CD4-positive, alpha-beta T cell treated with Interleukin-6 for 4 hours (primary cell): ENCODE measurements around the gene CD226.
"Not testable (repeated sequence)": the region's sequence is repeated elsewhere in the genome, so short reads cannot be mapped to it uniquely, and the experiment has no call there.

Experiments
- DNase-seq: peaks from one replicate; pipeline ENCODE4 v3.0.0-alpha.2; 2020; ENCODE audit warnings: mixed read lengths

Gene CD226

DNA sequence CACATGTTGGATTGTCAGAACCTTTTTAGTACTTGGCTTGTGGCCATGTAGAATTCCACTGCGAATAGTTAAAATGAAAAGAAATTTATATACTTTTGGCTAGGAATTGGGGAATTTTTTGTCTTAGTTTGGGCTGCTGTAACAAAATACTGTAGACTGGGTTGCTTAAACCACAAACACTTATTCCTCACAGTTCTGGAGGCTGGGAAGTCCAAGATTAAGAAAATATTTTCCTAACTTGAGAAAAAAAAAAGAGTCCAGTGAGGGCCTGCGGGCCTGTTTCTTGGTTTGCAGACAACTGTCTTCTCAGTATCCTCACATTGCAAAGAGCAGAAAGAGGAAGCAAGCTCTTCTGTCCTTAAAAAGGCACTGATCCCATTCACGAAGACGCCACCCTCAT is 81.9 kb downstream of the CD226 start:
- DNase-seq = no peak

DNA sequence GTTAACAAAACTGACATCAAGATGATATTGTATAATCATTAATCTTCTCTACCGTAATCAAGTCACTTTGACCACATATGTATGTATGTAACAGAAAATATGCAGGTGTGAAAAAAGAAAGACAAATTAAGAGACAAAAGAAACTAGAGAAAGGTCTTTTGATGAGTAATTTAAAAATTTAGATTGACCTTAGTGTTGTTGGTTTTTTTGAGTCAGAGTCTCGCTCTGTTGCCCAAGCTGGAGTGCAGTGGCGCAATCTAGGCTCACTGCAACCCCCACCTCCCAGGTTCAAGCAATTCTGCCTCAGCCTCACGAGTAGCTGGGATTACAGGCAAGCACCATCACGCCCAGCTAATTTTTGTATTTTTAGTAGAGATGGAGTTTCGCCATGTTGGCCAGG is 82.9 kb downstream of the CD226 start:
- DNase-seq = not testable (repeated sequence)

DNA sequence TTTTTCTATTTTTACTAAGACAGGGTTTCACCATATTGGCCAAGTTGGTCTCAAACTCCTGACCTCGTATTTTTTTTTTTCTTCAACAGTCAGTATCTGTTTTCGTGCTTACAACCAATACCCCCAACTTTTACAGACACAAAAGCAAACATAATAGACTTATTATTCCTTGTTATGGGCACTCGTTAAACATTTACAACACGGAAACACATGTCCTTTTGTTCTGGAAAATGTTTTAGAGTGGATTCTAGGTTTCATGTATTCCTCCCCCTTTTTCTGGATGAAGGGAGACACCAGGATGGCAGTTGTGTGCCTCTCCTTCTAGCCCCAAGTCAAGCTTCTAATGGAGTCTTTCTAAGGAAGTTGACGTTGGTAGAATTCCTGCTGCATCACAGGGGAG is 88.8 kb downstream of the CD226 start:
- DNase-seq = no peak

DNA sequence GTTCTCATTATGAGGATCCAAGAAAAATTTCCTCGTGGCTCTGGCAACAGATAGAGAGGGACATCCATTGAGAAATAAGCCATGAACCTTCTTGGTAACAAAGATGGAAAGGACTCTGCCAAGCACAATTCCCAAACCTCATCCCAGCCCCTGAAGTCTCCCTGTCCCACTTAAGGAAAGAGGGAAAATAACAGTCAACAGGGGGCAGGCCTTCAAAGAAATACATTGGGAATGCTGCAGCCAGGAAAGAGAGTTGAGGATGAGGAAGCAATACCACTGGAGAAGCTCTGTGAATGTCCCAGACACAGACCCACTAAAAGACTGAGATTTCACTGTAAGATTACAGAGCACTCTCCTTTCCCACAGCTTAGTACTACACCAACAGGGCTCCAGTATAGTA is 93.2 kb downstream of the CD226 start:
- DNase-seq = no peak

DNA sequence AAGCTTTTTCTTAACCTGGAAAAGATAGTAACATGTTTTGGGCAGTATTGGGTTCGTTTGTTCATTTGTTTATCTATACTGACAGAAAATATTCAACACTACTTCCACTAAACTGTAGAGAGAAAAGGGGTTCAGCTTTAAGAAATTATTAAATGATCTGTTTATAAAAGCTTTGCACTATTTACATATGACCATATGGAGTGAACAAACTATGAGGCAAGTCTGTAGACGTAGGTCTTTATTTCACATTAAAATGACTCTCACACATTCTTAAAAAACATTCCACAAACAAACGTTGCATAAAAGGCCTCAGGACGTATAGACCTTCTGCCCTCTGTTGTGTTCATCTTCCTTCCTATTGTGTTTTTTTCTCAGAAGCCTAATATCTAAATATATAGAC is 94.6 kb downstream of the CD226 start:
- DNase-seq = no peak

DNA sequence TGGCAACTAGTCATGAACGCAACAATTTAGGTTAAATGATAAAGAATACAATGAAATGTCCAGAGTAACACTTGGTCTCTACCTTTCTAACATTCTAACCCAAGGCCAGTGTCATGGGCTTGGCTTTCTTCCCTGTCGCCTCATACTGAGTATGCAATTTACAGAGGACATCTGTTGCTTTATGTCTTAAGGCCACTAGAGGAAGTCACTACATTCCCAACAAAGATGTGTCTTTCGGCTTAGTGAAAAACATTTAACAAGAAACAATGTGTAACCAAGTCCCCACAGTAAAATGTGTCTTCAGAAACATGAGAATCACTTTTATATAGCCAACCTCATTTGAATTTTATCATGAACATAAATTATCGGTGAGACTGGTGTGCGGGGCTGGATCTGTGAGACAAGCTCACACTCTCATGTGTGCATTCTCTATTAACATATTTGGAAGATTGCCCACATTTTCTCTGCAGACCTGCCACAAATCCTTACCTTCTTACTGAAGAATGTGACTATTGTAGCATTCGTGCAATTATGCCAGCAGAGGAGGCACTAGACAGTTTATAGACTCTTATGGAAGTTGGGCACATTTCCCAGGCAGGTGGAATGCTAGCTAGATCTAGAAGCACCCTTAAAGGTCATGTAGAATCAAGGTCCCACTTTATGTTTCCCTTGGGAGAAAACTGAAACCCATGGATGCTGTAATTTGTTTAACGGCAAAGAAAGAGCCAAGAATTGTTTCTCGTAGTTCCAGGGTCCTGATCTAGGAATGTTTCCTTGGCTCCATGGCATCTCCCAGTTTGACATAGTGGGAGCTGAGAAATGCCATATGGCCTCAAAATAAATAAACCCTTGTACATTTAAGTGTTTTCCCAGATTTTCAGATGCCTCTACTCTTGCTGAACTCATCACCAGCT is 101.8 kb downstream of the CD226 start:
- DNase-seq = no peak

DNA sequence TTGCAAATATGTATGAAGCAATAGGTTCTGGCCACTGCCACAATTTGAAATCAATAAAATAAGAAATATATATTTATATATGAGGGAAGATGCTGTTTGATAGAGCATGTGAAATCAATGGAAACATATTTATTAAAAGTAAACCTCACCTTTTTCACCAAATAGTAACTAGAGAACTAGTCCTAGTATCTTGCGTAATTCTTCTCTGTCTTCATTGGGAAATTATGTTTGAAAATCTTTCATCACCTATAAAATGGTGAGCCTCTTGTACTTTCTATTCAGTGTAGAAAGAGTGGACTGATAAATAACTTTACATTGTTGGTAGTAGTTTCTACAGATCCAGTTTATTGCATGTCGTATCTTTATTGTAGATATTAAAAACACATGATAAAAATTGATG is 103.0 kb downstream of the CD226 start:
- no peak for DNase-seq

DNA sequence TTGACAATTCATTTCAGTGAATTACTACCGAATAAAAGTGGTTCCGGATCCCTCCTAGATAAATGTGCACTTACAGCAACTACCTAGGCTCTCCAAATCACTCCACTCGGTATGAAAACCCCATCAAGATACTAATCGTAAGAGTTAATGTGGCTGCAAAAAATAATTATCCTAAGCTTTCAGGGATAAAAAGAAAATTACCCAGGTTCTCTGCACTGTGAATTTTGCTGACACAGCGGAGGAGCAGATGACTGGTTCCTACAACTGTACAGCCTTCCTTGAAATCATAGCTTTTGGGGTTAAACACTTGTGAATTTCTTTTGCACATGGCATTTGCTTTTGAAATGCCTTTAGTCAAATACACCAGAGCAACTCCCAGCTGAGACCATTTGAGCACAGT is 104.7 kb downstream of the CD226 start:
- no peak for DNase-seq

DNA sequence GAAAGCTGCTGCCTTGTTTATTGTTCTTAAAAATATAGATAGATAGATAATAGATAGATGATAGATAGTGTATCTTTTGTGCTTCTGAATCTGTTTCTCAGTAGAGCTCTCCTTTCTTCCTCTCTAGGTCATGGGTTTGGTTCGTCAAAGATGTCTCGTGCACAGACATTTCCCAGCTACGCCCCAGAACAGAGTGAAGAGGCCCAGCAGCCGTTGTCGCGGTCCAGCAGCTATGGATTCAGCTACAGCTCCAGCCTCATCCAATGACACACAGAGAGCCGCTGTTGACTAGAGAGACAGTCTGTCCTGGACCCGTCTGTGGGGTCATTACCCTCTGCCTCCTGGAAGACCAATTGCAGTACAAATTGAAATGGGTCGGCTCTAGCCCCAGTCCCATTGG is 106.6 kb downstream of the CD226 start:
- DNase-seq = no peak

DNA sequence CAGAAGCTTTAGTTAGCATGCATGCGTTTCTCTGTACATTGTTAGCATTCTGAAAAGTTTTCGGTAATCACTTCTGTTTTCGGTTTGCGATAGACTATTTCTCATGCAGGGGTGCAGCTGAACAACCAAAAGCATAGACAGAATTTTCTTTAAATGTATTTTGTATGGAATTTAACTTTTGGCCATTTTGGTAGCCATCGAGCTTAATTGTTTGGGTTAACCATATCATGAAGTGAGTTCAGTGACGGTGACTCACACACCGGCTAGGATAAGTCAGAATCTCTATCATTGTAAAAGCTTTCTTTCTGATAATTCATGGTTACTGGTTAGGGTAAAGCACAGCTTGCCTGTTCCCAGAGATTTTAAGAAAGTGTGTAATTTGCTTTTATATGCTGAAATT is 107.2 kb downstream of the CD226 start:
- DNase-seq = no peak

DNA sequence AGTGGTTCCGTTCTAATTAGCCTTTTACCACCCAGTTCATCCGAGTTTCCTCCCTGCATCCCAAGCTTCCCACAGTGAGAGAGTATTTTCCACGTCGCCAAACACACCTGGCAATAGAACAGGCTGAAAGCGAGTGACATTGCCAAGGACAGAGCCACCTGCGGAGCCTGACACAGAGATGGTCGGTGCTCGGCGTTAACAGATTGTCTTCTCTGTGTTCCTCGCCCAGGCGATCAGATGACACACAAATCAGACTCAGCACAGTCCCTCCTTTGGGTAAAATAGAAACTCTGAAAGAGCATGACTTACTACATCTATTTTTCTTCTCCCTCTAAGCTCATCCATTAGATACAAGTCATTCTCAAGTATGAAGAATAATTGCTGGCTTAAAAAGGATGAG is 107.7 kb downstream of the CD226 start:
- no peak for DNase-seq

DNA sequence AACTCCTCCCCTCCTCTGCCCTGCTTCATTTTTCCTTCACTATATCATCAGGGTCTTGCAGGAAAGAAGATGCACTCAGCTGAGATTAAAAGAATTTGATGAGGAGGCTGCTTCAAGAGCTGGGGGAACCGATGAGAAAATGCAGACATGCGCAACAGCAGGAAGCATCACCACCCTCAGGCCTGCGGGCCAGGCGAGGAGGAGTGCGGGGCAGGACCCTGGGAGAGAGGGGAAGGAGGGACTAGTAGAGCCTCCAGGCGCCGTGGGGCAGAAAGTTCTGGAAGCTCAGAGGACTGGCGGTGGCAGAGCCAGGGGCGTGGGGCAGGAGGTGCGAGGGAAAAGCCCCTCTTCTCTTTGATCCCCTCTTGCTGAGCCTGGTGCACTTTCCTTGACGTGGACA is 108.2 kb downstream of the CD226 start:
- DNase-seq = no peak

DNA sequence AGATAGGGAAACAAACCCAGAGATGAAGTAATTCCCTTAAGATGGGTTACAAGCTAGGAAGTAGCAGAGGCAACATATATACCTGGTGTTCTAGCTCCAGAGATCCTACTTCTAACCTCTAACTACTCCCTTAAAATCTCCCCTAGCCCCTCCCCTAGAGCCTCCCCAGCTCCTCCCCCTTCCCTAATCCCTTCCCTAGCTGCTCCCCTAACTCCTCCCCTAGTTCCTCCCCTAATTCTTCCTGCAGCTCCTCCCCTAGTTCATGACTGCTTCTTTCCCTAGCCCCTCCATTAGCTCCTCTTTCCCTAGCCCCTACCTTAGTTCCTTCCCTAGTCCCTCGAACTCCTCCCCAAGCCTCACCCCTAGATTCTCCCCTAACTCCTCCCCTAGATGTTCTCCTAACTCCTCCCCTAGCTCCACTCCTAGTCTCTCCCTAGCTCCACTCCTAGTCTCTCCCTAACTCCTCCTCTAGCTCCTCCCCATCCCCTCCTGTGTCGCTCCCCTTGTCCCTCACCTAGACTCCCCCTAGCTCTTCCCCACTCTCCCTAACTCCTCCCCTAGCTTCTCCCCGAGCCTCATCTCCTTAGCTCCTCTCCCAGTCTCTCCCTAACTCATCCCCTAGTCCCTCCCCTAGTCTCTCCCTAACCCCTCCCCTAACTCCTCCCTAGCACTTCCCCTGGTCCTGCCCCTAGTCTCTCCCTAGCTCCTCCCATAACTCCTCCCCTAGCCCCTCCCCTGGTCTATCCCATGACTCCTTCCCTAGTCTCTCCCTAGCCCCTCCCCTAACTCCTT is 108.9 kb downstream of the CD226 start:
- DNase-seq = peak; percentile 3

DNA sequence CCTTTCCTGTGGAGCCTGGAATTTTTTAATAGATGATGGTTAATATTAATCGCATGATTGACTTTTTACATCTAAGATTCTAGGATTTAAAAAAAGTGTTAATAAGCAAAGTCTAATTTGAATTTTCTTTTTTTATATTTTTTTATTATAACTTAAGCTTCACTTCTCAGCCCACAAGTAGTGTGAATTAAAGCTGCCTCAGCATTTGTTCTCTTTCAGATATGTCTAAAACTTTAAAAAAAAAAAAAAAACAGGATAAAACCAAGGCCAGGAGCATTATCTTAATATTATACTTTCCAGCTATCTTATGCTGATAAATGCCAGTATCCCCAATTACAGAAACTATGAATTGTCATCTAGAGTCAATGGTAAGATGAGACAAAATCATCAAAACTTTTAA is 109.7 kb downstream of the CD226 start:
- no peak for DNase-seq

DNA sequence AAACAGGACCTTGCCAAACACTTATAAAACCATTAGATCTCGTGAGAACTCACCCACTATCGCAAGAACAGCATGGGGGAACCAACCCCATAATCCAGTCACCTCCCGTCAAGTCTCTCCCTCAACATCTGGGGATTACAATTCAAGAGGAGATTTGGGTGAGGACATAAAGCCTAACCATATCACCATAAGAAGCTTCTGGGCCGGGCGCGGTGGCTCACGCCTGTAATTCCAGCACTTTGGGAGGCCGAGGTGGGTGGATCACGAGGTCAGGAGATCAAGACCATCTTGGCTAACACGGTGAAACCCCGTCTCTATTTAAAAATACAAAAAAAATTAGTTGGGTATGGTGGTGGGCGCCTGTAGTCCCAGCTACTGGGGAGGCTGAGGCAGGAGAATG is 112.7 kb downstream of the CD226 start:
- DNase-seq = not testable (repeated sequence)

DNA sequence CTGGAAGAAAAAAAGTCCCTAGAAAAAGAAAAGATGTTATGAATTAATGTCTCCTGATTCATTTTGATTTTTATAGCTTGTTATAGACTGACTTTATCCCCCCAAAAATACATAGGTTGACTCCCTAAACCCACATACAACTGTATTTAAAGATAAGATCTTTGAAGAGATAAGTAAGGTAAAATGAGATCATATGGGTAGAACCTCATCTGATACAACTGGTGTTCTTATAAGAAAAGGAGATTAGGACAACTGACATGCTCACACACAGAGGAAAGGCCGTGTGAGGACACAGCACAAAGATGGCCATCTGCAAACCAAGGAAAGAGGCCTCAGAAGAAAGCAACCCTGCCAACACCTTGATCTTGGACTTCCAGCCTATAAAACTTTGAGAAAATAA is 117.5 kb downstream of the CD226 start:
- DNase-seq = no peak

DNA sequence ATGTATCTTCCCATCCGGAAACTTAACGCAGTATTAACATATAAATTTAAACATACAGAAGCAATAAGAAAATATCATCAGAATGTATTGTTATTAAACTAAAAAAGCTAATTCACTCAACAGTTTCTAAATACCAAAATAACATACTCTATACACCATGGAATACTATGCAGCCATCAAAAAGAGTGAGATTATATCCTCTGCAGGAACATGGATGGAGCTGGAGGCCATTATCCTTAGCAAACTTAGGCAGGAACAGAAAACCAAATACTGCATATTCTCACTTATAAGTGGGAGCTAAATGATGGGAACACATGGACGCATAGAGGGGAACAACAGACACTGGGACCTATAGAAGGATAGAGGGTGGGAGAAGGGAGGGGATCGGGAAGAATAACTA is 127.1 kb downstream of the CD226 start:
- no peak for DNase-seq

DNA sequence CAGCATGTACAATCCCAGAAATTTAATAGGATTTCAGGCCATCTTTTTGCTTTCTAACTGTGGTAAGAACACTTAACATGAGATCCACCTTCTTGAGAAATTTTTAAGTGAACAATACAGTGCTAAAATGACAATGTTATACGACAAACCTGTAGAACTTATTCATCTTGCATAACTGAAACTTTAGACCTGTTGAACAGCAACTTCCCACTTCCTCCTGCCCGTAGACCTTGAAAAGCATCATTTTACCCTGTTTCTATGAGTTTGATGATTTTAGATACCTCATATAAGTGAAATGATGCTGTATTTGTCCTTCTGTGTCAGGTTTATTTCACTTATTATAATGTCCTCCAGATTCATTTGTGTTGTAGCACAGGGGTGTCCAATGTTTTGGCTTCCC is 128.2 kb downstream of the CD226 start:
- no peak for DNase-seq

DNA sequence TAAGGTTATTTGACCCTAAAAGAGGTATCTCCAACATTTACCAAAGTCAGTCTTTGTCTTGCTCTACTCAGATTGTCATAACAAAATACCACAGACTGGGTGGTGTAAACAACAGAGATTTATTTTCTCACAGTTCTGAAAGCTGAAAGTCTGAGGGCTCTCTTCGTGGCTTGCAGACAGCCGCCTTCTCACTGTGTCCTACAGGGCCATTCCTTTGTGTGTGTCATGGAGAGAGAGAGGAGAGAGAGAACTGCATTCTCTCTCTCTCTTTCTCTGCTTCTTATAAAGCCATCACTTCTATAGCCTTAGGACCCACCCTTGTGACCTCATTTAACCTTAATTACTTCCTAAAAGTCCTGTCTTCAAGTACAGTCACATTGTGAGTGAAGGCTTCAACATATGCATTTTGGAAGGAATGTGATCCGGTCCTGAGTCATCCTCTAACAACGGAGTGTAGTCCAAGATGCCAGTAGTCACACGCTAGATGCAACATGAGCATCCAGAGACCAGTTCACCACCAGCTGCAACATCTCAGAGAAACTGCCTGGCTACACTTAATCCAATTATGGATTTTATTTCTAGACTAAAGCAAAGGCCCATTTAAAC is 130.2 kb downstream of the CD226 start:
- DNase-seq = no peak

DNA sequence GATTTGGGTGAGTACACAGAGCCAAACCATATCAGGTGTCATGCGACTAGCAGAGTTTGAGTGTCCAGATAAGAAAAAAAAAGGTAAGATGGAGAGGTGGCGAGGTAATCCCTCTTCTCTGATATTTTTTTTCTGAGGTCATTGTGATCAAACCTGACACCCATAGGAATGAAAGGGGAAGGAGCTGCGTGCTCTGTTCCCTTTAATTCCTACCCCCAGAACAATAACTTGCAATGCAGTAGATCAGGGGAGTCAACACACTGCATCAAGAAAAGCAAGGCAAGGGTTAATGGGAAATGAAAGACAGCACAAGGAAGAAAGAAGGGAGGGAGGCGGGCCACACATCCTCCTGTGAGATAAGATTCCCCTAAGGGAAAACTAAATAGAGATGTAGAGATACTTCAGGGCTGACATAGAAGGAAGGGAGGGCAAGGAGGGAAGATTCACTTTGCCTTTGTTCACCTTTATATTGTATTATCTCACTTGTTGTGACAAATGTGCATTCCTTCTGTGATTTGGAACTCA is 132.8 kb downstream of the CD226 start:
- DNase-seq = no peak

DNA sequence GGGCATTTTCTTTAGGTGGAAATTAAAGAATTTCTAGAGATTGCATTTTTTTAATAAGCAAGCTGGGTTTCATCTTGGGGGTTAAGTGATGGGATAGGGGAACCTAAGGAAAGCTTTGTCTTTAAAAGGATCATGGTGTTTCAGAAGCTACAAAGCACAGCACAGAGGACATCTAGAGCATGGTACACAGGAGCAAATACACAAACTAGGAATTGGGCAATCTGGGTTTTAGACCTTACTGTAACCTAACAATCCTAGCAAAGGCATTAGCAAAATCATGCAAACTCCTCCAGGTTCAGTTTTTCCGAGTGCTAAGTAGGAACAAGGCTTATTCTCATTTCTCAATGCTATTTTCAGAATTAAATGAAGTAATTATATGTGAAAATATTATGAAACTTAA is 134.1 kb downstream of the CD226 start:
- no peak for DNase-seq

DNA sequence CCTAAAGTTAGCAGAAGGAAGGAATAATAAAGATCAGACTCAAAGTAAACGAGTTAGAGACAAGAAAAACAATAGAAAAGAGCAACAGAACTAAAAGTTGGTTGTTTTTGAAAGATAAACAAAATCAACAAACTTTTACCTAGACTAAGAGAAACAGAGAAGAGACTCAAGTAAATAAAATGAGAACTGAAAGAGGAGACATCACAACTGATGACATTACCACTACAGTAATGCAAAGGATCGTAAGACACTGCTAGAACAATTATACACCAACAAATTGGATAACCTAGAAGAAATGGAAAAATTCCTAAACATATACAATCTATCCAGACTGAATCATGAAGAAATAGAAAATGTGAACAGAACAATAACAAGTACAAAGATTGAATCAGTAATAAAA is 139.3 kb downstream of the CD226 start:
- DNase-seq = no peak

DNA sequence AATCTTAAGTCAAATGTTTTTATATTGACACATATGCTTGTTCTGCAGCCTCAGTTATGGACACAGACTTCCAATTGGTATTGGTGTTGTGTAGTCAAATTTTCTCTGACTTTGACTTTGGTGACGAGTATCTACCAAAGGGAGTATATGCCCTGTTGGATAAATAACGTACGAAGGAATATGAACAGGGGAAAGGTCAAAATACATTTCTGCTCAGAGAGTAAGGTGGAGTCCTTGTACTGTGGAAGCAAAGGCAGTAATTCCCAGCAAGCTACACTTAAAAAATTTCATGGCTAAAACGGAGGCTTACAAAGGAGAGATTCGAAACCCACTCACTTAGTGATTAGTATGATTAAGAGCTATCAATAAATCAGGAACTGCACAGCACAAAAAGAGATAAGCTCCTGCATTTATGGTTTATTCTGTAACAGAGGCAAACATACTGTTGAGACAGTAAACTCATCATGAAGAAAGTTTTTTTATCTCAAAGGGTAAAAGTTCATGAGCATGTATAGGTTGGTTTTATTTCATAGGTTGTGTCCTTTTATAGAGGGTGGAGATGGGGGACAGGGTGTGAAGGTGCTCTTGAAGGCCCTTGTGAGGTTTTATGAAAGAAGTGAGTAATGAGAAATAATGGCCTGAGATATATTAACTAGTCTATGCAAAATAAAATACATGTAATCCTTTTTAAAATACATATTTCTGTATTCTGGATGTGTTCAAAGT is 142.7 kb downstream of the CD226 start:
- DNase-seq = no peak
